Skin of body (tissue), 2 donors: ENCODE results near the gene CDK6. TPM values are rescaled to one million over a fixed set of nuclear protein-coding genes. Genes with fewer than 3 reads are reported as not detected.

ENCODE experiments used
- small RNA-seq: library from RNA; depleted of rRNA; stranded (forward); fragments of <200 nt; gene quantifications from one replicate; pipeline ENCODE3, GENCODE V24; 2014; ENCODE audit warnings: low replicate concordance
- total RNA-seq: library from RNA; depleted of rRNA; stranded (reverse); fragments of >200 nt; gene quantifications from one replicate; pipeline ENCODE4 v1.2.3, GENCODE V29; 2014

CDK6 gene
- total RNA-seq, 1 donor from 2014 or later: 58.8 TPM

Small RNA genes lying within 50 kb of the gene (small RNA-seq; reads per million reads assigned to genes)
- not detected for gene RNU6-10P

Other genes starting within 250 kb of the CDK6 start
- 34.3 TPM for gene FAM133B, start 246.2 kb downstream of the CDK6 start, total RNA-seq